ENCODE data around the gene GNAQ. TPM values are rescaled to one million over a fixed set of nuclear protein-coding genes. Genes with fewer than 3 reads are reported as not detected.

The GNAQ gene
- total and polyA plus RNA-seq, 2 of the 4 experiments (the other 2 are of a cell fraction) = 23.1 to 50.7 TPM

- ChIA-PET CTCF (interaction anchor here (0.6 kb wide), 1 partner anchor 279 kb away, joined by 3 read pairs; no protein-coding TSS in a partner anchor), POLR2A (ENCODE audit: unreplicated experiment) (no interaction called here)
- no peak overlapping the region for H3K14ac ChIP-seq (replicated peaks; ENCODE audit: low read depth, low read length)
- TF ChIP-seq USF2 (IDR thresholded peaks at IDR 0.05; ENCODE audit: low read depth, low read length) (no peak), BHLHE40 (IDR thresholded peaks at IDR 0.05; ENCODE audit: low read depth, low read length) (no peak), SMC3 (IDR thresholded peaks at IDR 0.05; ENCODE audit: low read depth, low read length) (no peak), NFE2L2 (IDR thresholded peaks at IDR 0.05; ENCODE audit: low read depth, low read length) (no peak), RAD21 (IDR thresholded peaks at IDR 0.05; ENCODE audit: low read length) (no peak), CEBPB (IDR thresholded peaks at IDR 0.05; ENCODE audit: low read depth, low read length) (no peak), CHD1 (IDR thresholded peaks at IDR 0.05; ENCODE audit: low read depth, low read length) (no peak), MAZ (IDR thresholded peaks at IDR 0.05; ENCODE audit: borderline replicate concordance, low read depth, low read length) (no peak), ELK1 (IDR thresholded peaks at IDR 0.05; ENCODE audit: borderline replicate concordance, low read depth, low read length) (no peak), CTCF (conservative IDR thresholded peaks at IDR 0.05; ENCODE audit: low read depth, low read length) (no peak), FOS (IDR thresholded peaks at IDR 0.05; ENCODE audit: low read depth, low read length) (no peak), RCOR1 (IDR thresholded peaks at IDR 0.05; ENCODE audit: insufficient replicate concordance, low read length) (no peak), MXI1 (IDR thresholded peaks at IDR 0.05; ENCODE audit: borderline replicate concordance, low read depth, low read length) (no peak), POLR2A (IDR thresholded peaks at IDR 0.05; ENCODE audit: low read depth, low read length) (no peak), RFX5 (IDR thresholded peaks at IDR 0.05; ENCODE audit: low read depth, low read length) (no peak), MAFK (IDR thresholded peaks at IDR 0.05; ENCODE audit: low read depth, low read length) (no peak)
- no peaks in the 10 kb centered on the region for H3K9me3 ChIP-seq (ENCODE audit: control insufficient read depth, insufficient read depth, low read length)
- DNase-seq = peak; percentile 34
- H3K27ac ChIP-seq (ENCODE audit: insufficient read depth, low read length) = no peak overlapping the region
- no peak overlapping the region for H3K18ac ChIP-seq (ENCODE audit: low read depth, low read length)
- H2BK15ac ChIP-seq (ENCODE audit: low read depth, low read length) = no peak overlapping the region
- H2BK20ac ChIP-seq (ENCODE audit: low read depth, low read length) = no peak overlapping the region
- peak overlapping the region; percentile 29; the same call in 1 of the 2 replicates for H3K4ac ChIP-seq (ENCODE audit: low read depth, low read length)
- 0 out of 2 replicates have a peak overlapping the region, but pooled peaks have one; percentile 7 for H3K23ac ChIP-seq (ENCODE audit: low read depth, low read length)
- H4K5ac ChIP-seq (ENCODE audit: low read depth, low read length) = no peak overlapping the region
- 83% methylated on average over 3 of the region's 16 CpGs; no CpG with 5 or more reads in 1 of the 2 experiments for WGBS, 2 experiments (ENCODE audit: extremely low coverage in 2 of 2, insufficient read length in 1 of 2)
- no peak overlapping the region for H4K8ac ChIP-seq (ENCODE audit: low read depth in 2 of 2, low read length in 2 of 2)
- no peak overlapping the region for H3K56ac ChIP-seq (ENCODE audit: extremely low read depth, insufficient read depth, low read length)
- H2BK120ac ChIP-seq (ENCODE audit: low read depth, low read length) = no peak overlapping the region
- no peak overlapping the region for H3K4me3 ChIP-seq (ENCODE audit: insufficient read depth, low read depth, low read length)
- in situ Hi-C loops (cut with MboI; ENCODE audit: low sequenced_read_pairs) (no loop called here), dilution Hi-C loops (cut with HindIII; ENCODE audit: low sequenced_read_pairs, unreplicated experiment) (no loop called here), intact Hi-C loops (cut with micrococcal nuclease) (no loop called here)
- no peak overlapping the region for H2AK9ac ChIP-seq (replicated peaks; ENCODE audit: low read depth, low read length, poor library complexity)
- no peak overlapping the region for H3K4me2 ChIP-seq (ENCODE audit: low read depth, low read length)
- peaks cover 22 to 70% of the 10 kb centered on the region in 2 experiments for H3K79me1 ChIP-seq (ENCODE audit: low read depth in 1 of 2, low read length in 2 of 2)
- H4K91ac ChIP-seq (ENCODE audit: insufficient read depth, low read depth, low read length) = no peak overlapping the region
- H3K27me3 ChIP-seq (ENCODE audit: control insufficient read depth, insufficient read depth, low read length) = no peaks in the 10 kb centered on the region
- H3K4me1 ChIP-seq (ENCODE audit: control insufficient read depth, insufficient read depth, low read length) = peaks cover 7% of the 10 kb centered on the region
- no peaks in the 10 kb centered on the region for H3K36me3 ChIP-seq (ENCODE audit: control insufficient read depth, insufficient read depth, low read length)
- 0 out of 2 replicates have a peak, but pooled peaks have one; percentile 42 for ATAC-seq (ENCODE audit: low read depth)
- H2BK5ac ChIP-seq (ENCODE audit: low read depth, low read length, poor library complexity, severe bottlenecking) = no peak overlapping the region
- no TSS peak for BruUV-seq (replicated peaks)
- H3K9ac ChIP-seq (ENCODE audit: low read depth, low read length) = no peak overlapping the region
- H3K9me1 ChIP-seq (ENCODE audit: insufficient read depth, low read length) = peaks cover 11% of the 10 kb centered on the region
- H4K20me1 ChIP-seq (ENCODE audit: insufficient read depth, low read length) = peaks cover 20% of the 10 kb centered on the region
- H2AFZ ChIP-seq (replicated peaks; ENCODE audit: low read length, poor library complexity) = peak overlapping the region; percentile 34
- H2AK5ac ChIP-seq (ENCODE audit: low read depth, low read length) = no peak overlapping the region
These were observed 33.9 kb downstream of the GNAQ start for GRCh38 chr9:77997611-77998284.

Measured in IMR-90 (cell line).